Hepatocyte (in vitro differentiated cells): ENCODE measurements around the gene MDFI. TPM values are rescaled to one million over a fixed set of nuclear protein-coding genes. Genes with fewer than 3 reads are reported as not detected.

Experiments
- DNase-seq: peaks from one replicate; pipeline ENCODE4 v3.0.0-alpha.2; 2016; ENCODE audit warnings: low spot score
- H2AFZ ChIP-seq: fragments of 200-600 bp; sonication (generic); 2 replicates; pipeline ENCODE4 v1.6.0; 2016; ENCODE audit warnings: antibody characterized with exemption, mild to moderate bottlenecking
- H3K27ac ChIP-seq: fragments of 200-600 bp; sonication (generic); 2 replicates; pipeline ENCODE4 v1.5.1; 2016; ENCODE audit warnings: mild to moderate bottlenecking
- H3K27me3 ChIP-seq: fragments of 200-600 bp; sonication (generic); 2 replicates; pipeline ENCODE4 v1.6.1; 2016
- H3K36me3 ChIP-seq: fragments of 200-600 bp; sonication (generic); replicated peaks from 2 replicates; pipeline ENCODE4 v1.5.1; 2016; ENCODE audit warnings: low read depth; ENCODE audit not compliant: insufficient read depth
- H3K4me1 ChIP-seq: fragments of 200-600 bp; sonication (generic); 2 replicates; pipeline ENCODE4 v1.5.1; 2016; ENCODE audit warnings: mild to moderate bottlenecking, moderate library complexity; ENCODE audit not compliant: insufficient read depth
- H3K4me2 ChIP-seq: fragments of 200-600 bp; sonication (generic); 2 replicates; pipeline ENCODE4 v1.6.0; 2016
- H3K4me3 ChIP-seq: fragments of 200-600 bp; sonication (generic); 2 replicates; pipeline ENCODE4 v1.5.1; 2016; ENCODE audit warnings: mild to moderate bottlenecking
- H3K79me2 ChIP-seq: fragments of 200-600 bp; sonication (generic); 2 replicates; pipeline ENCODE4 v1.6.0; 2017; ENCODE audit warnings: mild to moderate bottlenecking
- H3K9me2 ChIP-seq: fragments of 200-600 bp; sonication (generic); replicated peaks from 2 replicates; pipeline ENCODE4 v1.6.0; 2017; ENCODE audit warnings: mild to moderate bottlenecking; ENCODE audit not compliant: insufficient read depth
- H3K9me3 ChIP-seq: fragments of 200-600 bp; sonication (generic); 2 replicates; pipeline ENCODE4 v1.5.1; 2016; ENCODE audit warnings: low read depth, mild to moderate bottlenecking
- H4K20me1 ChIP-seq: fragments of 200-600 bp; sonication (generic); 2 replicates; pipeline ENCODE4 v1.6.0; 2016; ENCODE audit warnings: mild to moderate bottlenecking; ENCODE audit not compliant: insufficient read depth, poor library complexity, severe bottlenecking
- EZH2 ChIP-seq: fragments of 200-600 bp; sonication (generic); IDR thresholded peaks from 2 replicates; pipeline ENCODE4 v1.6.1; 2016; ENCODE audit warnings: antibody characterized with exemption, mild to moderate bottlenecking, borderline replicate concordance
- EZH2phosphoT487 ChIP-seq: fragments of 200-600 bp; sonication (generic); IDR thresholded peaks from one replicate; pipeline ENCODE4 v1.6.1; 2018; ENCODE audit warnings: antibody characterized with exemption, mild to moderate bottlenecking, low read depth, moderate library complexity; ENCODE audit not compliant: unreplicated experiment, severe bottlenecking
- WGBS: methylation state at CpG from one replicate; pipeline ENCODE4 v1.1.6; 2016; ENCODE audit warnings: low lambda C conversion rate; ENCODE audit errors: missing lambda C conversion rate; 5-methylcytosine and 5-hydroxymethylcytosine counted together
- polyA plus RNA-seq: library from polyadenylated mRNA; unstranded; fragments of >200 nt; fragmentation: Nextera tagmentation; extraction: Ambion mirVana; gene quantifications from 2 replicates; pipeline ENCODE4 v1.2.1, GENCODE V29; 2016
- total RNA-seq: library from RNA; depleted of rRNA; stranded (reverse); fragments of >200 nt; gene quantifications from 2 replicates; pipeline ENCODE4 v1.2.3, GENCODE V29; 2014
- TF ChIP-seq, protein P1 (sequence below): fragments of 200-600 bp; sonication (generic); IDR thresholded peaks from 2 replicates; pipeline ENCODE4 v1.5.1; 2016; ENCODE audit warnings: antibody characterized with exemption, mild to moderate bottlenecking; ENCODE audit not compliant: poor library complexity

MDFI gene
- total and polyA plus RNA-seq, 2 experiments from 2014 or later = 45.2 to 106 TPM

DNA sequence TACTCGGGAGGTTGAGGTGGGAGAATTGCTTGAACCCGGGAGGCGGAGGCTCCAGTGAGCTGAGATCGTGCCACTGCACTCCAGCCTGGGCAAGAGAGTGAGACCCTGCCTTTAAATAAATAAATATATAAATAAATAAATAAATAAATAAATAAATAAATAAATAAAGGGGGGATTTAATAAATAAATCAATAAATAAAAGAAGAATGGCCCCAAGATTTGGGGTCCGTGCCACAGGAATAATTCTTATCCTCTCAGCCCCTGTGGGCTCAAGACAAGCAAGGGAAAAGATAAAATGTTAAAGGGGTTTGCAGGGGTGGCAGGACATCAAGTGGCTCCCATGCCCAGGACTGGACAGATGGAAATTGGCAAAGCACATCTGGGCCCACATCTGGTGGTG is 31.2 kb upstream of the MDFI start:
- no peaks in the 10 kb centered on the region for H3K36me3 ChIP-seq
- no peak for TF ChIP-seq EZH2phosphoT487
- TF ChIP-seq, protein P1, sequence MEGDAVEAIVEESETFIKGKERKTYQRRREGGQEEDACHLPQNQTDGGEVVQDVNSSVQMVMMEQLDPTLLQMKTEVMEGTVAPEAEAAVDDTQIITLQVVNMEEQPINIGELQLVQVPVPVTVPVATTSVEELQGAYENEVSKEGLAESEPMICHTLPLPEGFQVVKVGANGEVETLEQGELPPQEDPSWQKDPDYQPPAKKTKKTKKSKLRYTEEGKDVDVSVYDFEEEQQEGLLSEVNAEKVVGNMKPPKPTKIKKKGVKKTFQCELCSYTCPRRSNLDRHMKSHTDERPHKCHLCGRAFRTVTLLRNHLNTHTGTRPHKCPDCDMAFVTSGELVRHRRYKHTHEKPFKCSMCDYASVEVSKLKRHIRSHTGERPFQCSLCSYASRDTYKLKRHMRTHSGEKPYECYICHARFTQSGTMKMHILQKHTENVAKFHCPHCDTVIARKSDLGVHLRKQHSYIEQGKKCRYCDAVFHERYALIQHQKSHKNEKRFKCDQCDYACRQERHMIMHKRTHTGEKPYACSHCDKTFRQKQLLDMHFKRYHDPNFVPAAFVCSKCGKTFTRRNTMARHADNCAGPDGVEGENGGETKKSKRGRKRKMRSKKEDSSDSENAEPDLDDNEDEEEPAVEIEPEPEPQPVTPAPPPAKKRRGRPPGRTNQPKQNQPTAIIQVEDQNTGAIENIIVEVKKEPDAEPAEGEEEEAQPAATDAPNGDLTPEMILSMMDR = no peak
- H3K9me3 ChIP-seq = no peaks in the 10 kb centered on the region
- 97% methylated on average over 5 of the region's 5 CpGs for WGBS
- peaks cover 8% of the 10 kb centered on the region for H3K4me1 ChIP-seq
- H3K9me2 ChIP-seq = no peaks in the 10 kb centered on the region
- H4K20me1 ChIP-seq = no peaks in the 10 kb centered on the region
- no peak overlapping the region for H2AFZ ChIP-seq
- H3K4me2 ChIP-seq = no peak overlapping the region
- H3K27ac ChIP-seq = no peak overlapping the region
- H3K27me3 ChIP-seq = no peaks in the 10 kb centered on the region
- no peaks in the 10 kb centered on the region for H3K79me2 ChIP-seq
- H3K4me3 ChIP-seq = no peak overlapping the region
- DNase-seq = no peak

DNA sequence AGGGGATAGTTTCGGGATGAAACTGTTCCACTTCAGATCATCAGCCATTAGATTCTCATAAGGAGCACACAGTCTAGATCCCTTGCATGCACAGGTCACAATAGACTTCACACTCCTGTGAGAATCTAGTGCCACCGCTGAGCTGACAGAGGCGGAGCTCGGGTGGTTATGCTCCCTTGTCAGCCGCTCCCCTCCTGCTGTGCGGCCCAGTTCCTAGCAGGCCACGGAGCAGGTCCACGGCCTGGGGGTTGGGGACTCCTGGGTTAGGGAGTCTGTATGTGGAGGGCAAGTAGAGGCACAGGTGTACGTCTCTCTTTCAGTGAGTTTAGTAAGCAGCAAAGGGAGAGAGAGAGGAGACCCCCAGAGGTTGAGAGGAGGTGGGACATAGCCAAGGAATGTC is 30.5 kb upstream of the MDFI start:
- WGBS = 82% methylated on average over 9 of the region's 9 CpGs
- no peaks in the 10 kb centered on the region for H3K9me2 ChIP-seq
- no peaks in the 10 kb centered on the region for H3K27me3 ChIP-seq
- no peaks in the 10 kb centered on the region for H3K79me2 ChIP-seq
- H3K27ac ChIP-seq = no peak overlapping the region
- no peak overlapping the region for H3K4me2 ChIP-seq
- no peak for DNase-seq
- TF ChIP-seq, protein P1 = no peak
- TF ChIP-seq EZH2 (no peak), EZH2phosphoT487 (no peak)
- H2AFZ ChIP-seq = no peak overlapping the region
- H3K9me3 ChIP-seq = no peaks in the 10 kb centered on the region
- H3K4me1 ChIP-seq = peaks cover 3% of the 10 kb centered on the region
- no peak overlapping the region for H3K4me3 ChIP-seq
- H4K20me1 ChIP-seq = no peaks in the 10 kb centered on the region
- H3K36me3 ChIP-seq = no peaks in the 10 kb centered on the region

DNA sequence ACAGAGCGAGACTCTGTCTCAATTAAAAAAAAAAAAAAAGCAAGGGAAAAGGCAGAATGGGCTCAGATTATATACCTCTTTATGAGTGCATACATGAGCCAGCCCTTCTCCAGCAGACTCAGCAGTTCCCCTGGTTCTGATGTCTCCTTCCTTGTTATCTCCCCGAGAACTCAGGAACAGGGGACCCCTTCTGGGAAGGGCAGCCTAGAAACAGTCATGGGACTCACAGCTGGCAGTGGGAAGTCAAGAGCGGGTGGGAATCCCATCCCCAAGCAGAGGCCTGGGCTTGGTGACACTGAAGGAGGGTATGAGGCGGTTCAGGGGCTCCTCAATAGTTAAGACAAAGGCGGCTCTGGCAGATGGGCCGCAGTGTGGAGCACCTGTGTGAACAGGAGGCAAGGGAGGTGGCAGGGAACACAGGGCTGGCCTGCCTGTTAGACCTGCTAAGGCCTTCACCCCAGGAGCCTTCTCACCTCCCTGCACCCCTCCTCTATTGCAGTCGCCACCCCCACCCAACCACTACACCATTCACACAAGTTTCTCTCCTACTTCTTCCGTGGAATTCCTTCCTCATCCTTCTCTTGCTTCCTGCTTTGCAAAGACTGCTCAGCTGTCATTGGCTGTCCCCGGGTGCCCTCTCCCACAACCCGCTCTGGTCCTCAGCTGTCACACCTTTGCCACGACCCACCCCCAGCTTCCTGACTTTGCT is 29.7 kb upstream of the MDFI start:
- Histone ChIP-seq H3K4me3 (no peak overlapping the region), H3K27ac (no peak overlapping the region), H4K20me1 (no peaks in the 10 kb centered on the region), H3K9me2 (no peaks in the 10 kb centered on the region), H3K4me1 (no peaks in the 10 kb centered on the region), H3K4me2 (no peak overlapping the region), H3K79me2 (no peaks in the 10 kb centered on the region), H3K9me3 (peaks cover 4% of the 10 kb centered on the region), H2AFZ (no peak overlapping the region), H3K36me3 (no peaks in the 10 kb centered on the region), H3K27me3 (no peaks in the 10 kb centered on the region)
- DNase-seq = no peak
- WGBS = 80% methylated on average over 11 of the region's 11 CpGs
- TF ChIP-seq, protein P1 = no peak
- TF ChIP-seq EZH2 (no peak), EZH2phosphoT487 (no peak)

DNA sequence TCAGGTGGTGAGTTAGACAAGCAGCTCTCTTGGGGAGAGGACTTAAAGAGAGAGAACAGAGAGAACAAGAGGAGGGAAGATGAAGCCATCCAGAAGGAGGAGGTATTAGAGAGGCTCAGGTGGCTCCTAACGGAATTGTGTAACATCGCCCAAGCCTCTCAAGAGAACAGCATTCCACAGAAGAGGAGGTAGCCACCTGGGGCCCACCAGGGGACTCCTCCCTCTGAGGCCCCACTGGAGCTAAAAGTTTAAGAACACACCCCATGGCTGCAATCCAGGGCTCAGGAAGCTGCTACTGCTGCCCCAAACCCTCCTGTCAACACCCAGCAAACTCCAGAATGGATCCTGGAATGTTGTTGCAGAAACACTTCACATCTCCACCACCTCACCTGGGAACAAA is 23.6 kb upstream of the MDFI start:
- peaks cover 4% of the 10 kb centered on the region for H3K9me3 ChIP-seq
- TF ChIP-seq EZH2 (no peak), EZH2phosphoT487 (no peak)
- TF ChIP-seq, protein P1 = no peak
- no peak overlapping the region for H3K4me3 ChIP-seq
- no peaks in the 10 kb centered on the region for H3K9me2 ChIP-seq
- no peaks in the 10 kb centered on the region for H4K20me1 ChIP-seq
- H3K4me2 ChIP-seq = no peak overlapping the region
- H3K27ac ChIP-seq = no peak overlapping the region
- no peaks in the 10 kb centered on the region for H3K27me3 ChIP-seq
- H2AFZ ChIP-seq = no peak overlapping the region
- 85% methylated on average over 2 of the region's 2 CpGs for WGBS
- H3K79me2 ChIP-seq = no peaks in the 10 kb centered on the region
- H3K36me3 ChIP-seq = no peaks in the 10 kb centered on the region
- no peak for DNase-seq
- no peaks in the 10 kb centered on the region for H3K4me1 ChIP-seq
